Measurements from ENCODE around the gene CCDC3.

CCDC3 gene

DNA sequence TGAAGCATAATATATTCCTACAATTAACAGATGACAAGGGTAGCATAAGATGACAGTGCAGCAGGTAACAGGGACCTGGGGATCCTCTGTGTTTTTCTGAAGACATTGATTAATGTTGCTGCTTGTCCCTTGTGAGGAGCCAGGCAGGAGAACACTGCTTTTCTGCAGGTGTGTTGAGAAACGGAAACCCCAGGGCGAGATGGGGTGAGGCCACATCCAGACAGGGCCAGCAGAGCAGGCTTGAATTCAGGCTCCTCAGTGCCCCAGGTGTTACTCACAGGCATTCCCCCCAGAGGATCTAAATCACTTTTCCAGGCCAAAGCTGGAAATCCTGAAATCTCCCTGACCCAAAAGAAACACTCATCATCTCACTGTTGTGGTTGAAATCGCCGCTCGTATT lies 105.3 kb downstream of the CCDC3 start:
- no peak for TF ChIP-seq FOXP2 (optimal IDR thresholded peaks at IDR 0.05; ENCODE audit: borderline replicate concordance, extremely low read depth, extremely low read length, insufficient read depth)
- no peak for TF ChIP-seq TAF1 (IDR thresholded peaks at IDR 0.05; ENCODE audit: borderline replicate concordance, insufficient read depth, low read length)
- TF ChIP-seq POLR2AphosphoS5 (IDR thresholded peaks at IDR 0.05; ENCODE audit: low read depth, low read length) = no peak
- TF ChIP-seq, protein P1, sequence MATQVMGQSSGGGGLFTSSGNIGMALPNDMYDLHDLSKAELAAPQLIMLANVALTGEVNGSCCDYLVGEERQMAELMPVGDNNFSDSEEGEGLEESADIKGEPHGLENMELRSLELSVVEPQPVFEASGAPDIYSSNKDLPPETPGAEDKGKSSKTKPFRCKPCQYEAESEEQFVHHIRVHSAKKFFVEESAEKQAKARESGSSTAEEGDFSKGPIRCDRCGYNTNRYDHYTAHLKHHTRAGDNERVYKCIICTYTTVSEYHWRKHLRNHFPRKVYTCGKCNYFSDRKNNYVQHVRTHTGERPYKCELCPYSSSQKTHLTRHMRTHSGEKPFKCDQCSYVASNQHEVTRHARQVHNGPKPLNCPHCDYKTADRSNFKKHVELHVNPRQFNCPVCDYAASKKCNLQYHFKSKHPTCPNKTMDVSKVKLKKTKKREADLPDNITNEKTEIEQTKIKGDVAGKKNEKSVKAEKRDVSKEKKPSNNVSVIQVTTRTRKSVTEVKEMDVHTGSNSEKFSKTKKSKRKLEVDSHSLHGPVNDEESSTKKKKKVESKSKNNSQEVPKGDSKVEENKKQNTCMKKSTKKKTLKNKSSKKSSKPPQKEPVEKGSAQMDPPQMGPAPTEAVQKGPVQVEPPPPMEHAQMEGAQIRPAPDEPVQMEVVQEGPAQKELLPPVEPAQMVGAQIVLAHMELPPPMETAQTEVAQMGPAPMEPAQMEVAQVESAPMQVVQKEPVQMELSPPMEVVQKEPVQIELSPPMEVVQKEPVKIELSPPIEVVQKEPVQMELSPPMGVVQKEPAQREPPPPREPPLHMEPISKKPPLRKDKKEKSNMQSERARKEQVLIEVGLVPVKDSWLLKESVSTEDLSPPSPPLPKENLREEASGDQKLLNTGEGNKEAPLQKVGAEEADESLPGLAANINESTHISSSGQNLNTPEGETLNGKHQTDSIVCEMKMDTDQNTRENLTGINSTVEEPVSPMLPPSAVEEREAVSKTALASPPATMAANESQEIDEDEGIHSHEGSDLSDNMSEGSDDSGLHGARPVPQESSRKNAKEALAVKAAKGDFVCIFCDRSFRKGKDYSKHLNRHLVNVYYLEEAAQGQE (IDR thresholded peaks at IDR 0.05; ENCODE audit: insufficient read depth in 1 of 2, low read depth in 2 of 2, low read length in 2 of 2) = no peak
- TF ChIP-seq SIN3A (IDR thresholded peaks at IDR 0.05; ENCODE audit: borderline replicate concordance, insufficient read depth, low read length) = no peak

DNA sequence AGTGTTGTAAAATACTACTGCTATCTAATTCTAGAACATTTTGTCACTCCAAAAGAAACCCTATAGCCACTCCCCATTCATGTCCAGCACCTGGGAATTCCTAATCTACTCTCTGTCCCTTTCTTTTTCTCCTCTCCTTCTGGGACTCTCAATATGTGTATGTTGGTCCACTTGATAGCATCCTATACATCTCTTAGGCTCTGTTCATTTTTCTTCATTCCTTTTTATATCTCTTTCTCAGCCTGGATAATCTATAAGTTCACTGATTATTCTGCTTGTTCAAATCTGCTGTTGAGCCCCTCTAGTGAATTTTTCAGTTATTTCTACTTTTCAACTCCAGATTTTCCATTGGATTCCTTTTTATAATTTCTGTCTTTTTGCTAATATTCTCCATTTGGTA lies 108.6 kb downstream of the CCDC3 start:
- TF ChIP-seq SIN3A (IDR thresholded peaks at IDR 0.05; ENCODE audit: borderline replicate concordance, insufficient read depth, low read length) (no peak), POLR2AphosphoS5 (IDR thresholded peaks at IDR 0.05; ENCODE audit: low read depth, low read length) (no peak), TAF1 (IDR thresholded peaks at IDR 0.05; ENCODE audit: borderline replicate concordance, insufficient read depth, low read length) (no peak), FOXP2 (optimal IDR thresholded peaks at IDR 0.05; ENCODE audit: borderline replicate concordance, extremely low read depth, extremely low read length, insufficient read depth) (no peak)
- TF ChIP-seq, protein P1 (IDR thresholded peaks at IDR 0.05; ENCODE audit: insufficient read depth in 1 of 2, low read depth in 2 of 2, low read length in 2 of 2) = no peak

DNA sequence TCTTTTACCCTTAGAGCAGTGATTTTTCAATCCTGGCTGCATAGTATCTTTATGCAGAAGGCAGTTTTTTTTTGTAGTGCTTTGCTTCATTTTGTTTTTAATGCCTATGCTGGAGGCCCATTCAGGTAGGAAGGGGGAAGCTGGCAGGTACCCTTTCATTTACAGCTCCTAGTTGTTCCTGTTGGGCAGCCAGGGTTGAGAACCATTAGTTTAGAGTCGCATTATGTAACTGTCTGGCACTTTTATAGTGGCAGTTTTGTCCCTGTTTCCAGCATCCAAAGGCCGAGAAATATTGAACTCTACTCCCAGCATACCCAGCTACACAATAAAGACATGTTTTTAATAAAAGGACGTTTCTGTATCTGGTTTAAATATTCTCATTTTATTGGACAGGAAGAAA lies 110.6 kb downstream of the CCDC3 start:
- no peak for TF ChIP-seq FOXP2 (optimal IDR thresholded peaks at IDR 0.05; ENCODE audit: borderline replicate concordance, extremely low read depth, extremely low read length, insufficient read depth)
- no peak for TF ChIP-seq TAF1 (IDR thresholded peaks at IDR 0.05; ENCODE audit: borderline replicate concordance, insufficient read depth, low read length)
- TF ChIP-seq POLR2AphosphoS5 (IDR thresholded peaks at IDR 0.05; ENCODE audit: low read depth, low read length) = no peak
- no peak for TF ChIP-seq SIN3A (IDR thresholded peaks at IDR 0.05; ENCODE audit: borderline replicate concordance, insufficient read depth, low read length)
- TF ChIP-seq, protein P1 (IDR thresholded peaks at IDR 0.05; ENCODE audit: insufficient read depth in 1 of 2, low read depth in 2 of 2, low read length in 2 of 2) = no peak

DNA sequence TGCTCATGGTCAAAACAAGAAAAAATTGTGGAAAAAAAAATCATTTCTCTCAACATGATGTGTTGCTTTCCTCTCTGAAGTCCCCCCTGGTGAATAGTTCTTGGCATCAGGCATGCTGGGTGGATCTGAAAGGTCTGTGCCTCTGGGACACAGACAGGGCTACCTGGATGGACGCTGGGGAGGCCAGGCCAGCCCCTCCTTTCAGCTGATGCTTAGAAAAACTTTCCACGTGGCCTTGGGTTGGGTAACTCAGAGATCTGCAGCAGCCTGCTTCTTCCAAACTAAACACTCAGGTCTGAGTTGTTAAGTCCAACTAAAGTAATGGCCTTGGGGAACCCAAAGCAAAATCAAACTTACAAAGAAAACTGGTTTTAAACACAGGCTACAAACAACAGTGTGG lies 113.0 kb downstream of the CCDC3 start:
- TF ChIP-seq POLR2AphosphoS5 (IDR thresholded peaks at IDR 0.05; ENCODE audit: low read depth, low read length) (no peak), FOXP2 (optimal IDR thresholded peaks at IDR 0.05; ENCODE audit: borderline replicate concordance, extremely low read depth, extremely low read length, insufficient read depth) (no peak), SIN3A (IDR thresholded peaks at IDR 0.05; ENCODE audit: borderline replicate concordance, insufficient read depth, low read length) (no peak), TAF1 (IDR thresholded peaks at IDR 0.05; ENCODE audit: borderline replicate concordance, insufficient read depth, low read length) (no peak)
- TF ChIP-seq, protein P1 (IDR thresholded peaks at IDR 0.05; ENCODE audit: insufficient read depth in 1 of 2, low read depth in 2 of 2, low read length in 2 of 2) = no peak

DNA sequence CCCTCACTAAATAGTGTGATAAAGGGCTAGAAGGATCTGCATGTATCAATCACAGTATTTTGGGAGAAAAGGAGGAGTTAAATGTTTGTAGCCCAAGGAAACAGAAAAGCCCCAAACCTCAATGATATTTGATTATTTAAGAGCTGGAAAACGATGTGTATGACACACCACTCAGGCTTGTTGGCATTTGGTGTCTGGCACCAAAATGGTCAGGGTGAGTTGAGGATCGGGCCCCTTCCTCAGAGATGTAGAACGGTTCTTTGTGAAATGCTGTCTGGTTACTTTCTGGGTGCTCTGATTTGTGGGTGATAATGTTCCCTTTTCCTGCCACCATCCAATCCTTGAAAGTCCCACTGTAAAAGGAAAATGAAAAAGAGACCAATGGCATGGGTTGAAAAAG lies 113.7 kb downstream of the CCDC3 start:
- TF ChIP-seq POLR2AphosphoS5 (IDR thresholded peaks at IDR 0.05; ENCODE audit: low read depth, low read length) = no peak
- no peak for TF ChIP-seq TAF1 (IDR thresholded peaks at IDR 0.05; ENCODE audit: borderline replicate concordance, insufficient read depth, low read length)
- TF ChIP-seq SIN3A (IDR thresholded peaks at IDR 0.05; ENCODE audit: borderline replicate concordance, insufficient read depth, low read length) = no peak
- TF ChIP-seq, protein P1 (IDR thresholded peaks at IDR 0.05; ENCODE audit: insufficient read depth in 1 of 2, low read depth in 2 of 2, low read length in 2 of 2) = no peak
- no peak for TF ChIP-seq FOXP2 (optimal IDR thresholded peaks at IDR 0.05; ENCODE audit: borderline replicate concordance, extremely low read depth, extremely low read length, insufficient read depth)

Measured in PFSK-1 (cell line).